ENCODE data around the gene BSCL2.

The BSCL2 gene

GRCh38 chr11:62727872-62728170 is 20.6 kb upstream of the BSCL2 start:
- TF ChIP-seq, protein P1, sequence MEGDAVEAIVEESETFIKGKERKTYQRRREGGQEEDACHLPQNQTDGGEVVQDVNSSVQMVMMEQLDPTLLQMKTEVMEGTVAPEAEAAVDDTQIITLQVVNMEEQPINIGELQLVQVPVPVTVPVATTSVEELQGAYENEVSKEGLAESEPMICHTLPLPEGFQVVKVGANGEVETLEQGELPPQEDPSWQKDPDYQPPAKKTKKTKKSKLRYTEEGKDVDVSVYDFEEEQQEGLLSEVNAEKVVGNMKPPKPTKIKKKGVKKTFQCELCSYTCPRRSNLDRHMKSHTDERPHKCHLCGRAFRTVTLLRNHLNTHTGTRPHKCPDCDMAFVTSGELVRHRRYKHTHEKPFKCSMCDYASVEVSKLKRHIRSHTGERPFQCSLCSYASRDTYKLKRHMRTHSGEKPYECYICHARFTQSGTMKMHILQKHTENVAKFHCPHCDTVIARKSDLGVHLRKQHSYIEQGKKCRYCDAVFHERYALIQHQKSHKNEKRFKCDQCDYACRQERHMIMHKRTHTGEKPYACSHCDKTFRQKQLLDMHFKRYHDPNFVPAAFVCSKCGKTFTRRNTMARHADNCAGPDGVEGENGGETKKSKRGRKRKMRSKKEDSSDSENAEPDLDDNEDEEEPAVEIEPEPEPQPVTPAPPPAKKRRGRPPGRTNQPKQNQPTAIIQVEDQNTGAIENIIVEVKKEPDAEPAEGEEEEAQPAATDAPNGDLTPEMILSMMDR (IDR thresholded peaks at IDR 0.05; ENCODE audit: low read depth, low read length): no peak
- no peak for TF ChIP-seq EZH2phosphoT487 (IDR thresholded peaks at IDR 0.05; ENCODE audit: low read depth)
- Histone ChIP-seq H3K9ac (ENCODE audit: low read length) (peak overlapping the region; percentile 99), H3K9me3 (ENCODE audit: insufficient read depth, low read length) (no peaks in the 10 kb centered on the region), H3K4me3 (ENCODE audit: low read length) (peak overlapping the region; percentile 91), H3K4me1 (ENCODE audit: low read length) (peaks cover 17% of the 10 kb centered on the region), H2AFZ (ENCODE audit: low read depth, low read length) (peak overlapping the region; percentile 95), H3K4me2 (ENCODE audit: low read length) (peak overlapping the region; percentile 87), H3K79me2 (ENCODE audit: low read length) (peaks cover 78% of the 10 kb centered on the region), H4K20me1 (ENCODE audit: insufficient read depth, low read length) (peaks cover 28% of the 10 kb centered on the region), H3K36me3 (replicated peaks; ENCODE audit: low read depth, low read length) (peaks cover 38% of the 10 kb centered on the region), H3K27ac (ENCODE audit: low read length) (peak overlapping the region; percentile 96), H3K27me3 (ENCODE audit: low read depth, low read length) (no peaks in the 10 kb centered on the region)

DNA sequence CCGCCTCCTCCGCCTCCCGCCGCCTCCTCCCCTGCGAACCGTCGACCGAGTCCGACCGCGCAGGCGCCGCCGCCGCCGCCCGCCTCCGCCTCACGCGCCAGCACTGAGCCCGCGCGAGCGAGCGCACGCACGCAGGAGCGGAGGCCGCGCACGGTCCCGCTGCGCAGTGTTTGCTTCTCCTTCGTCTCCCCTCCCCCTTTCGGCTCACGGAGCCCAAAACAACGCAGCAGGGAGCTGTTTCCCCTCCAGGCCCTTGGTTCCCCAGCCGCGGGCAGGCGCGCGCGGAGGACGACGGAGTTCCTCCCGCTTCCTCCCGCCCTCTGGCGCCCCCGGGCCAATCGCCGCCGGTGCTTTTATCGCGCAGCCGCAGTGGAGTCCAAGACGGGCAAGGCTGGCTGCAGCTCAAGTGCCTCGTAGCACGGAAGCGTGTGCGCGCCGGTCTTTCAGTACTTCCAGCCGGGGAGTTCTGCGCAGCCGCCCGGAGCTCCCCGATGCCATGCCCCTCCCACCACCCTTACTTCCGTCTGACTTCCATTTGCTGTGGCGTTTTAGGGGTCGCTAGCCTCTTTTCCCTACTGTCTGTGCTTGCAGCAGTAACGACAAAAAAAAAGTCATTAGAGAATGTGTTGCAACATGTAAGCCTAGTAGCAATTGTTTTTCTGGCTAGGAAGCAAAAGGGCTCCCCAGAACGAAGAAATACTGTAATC is 20.1 kb upstream of the BSCL2 start, which contains the start of gene HNRNPUL2:
Gene HNRNPUL2, minus strand, starts transcription at position 293 of the 707 bp plus-strand sequence. CDS start 301 bp downstream, outside the sequence.
- Histone ChIP-seq H3K4me2 (ENCODE audit: low read length) (peak within 1 kb of the TSS; percentile 91), H2AFZ (ENCODE audit: low read depth, low read length) (peak within 1 kb of the TSS; percentile 95), H4K20me1 (ENCODE audit: insufficient read depth, low read length) (peaks cover 28% of the 10 kb centered on the region), H3K36me3 (replicated peaks; ENCODE audit: low read depth, low read length) (peaks cover 43% of the 10 kb centered on the region), H3K4me3 (ENCODE audit: low read length) (peak within 1 kb of the TSS; percentile 91), H3K27ac (ENCODE audit: low read length) (peak within 1 kb of the TSS; percentile 96), H3K9ac (ENCODE audit: low read length) (peak within 1 kb of the TSS; percentile 99), H3K79me2 (ENCODE audit: low read length) (peaks cover 83% of the 10 kb centered on the region), H3K27me3 (ENCODE audit: low read depth, low read length) (no peaks in the 10 kb centered on the region), H3K9me3 (ENCODE audit: insufficient read depth, low read length) (no peaks in the 10 kb centered on the region), H3K4me1 (ENCODE audit: low read length) (peaks cover 17% of the 10 kb centered on the region)
- no peak for TF ChIP-seq EZH2phosphoT487 (IDR thresholded peaks at IDR 0.05; ENCODE audit: low read depth)
- TF ChIP-seq, protein P1 (IDR thresholded peaks at IDR 0.05; ENCODE audit: low read depth, low read length): no peak

GRCh38 chr11:62726915-62727164 is 19.6 kb upstream of the BSCL2 start:
- Histone ChIP-seq H3K4me2 (ENCODE audit: low read length) (peak overlapping the region; percentile 91), H3K79me2 (ENCODE audit: low read length) (peaks cover 84% of the 10 kb centered on the region), H3K36me3 (replicated peaks; ENCODE audit: low read depth, low read length) (peaks cover 48% of the 10 kb centered on the region), H3K4me1 (ENCODE audit: low read length) (peaks cover 17% of the 10 kb centered on the region), H2AFZ (ENCODE audit: low read depth, low read length) (no peak overlapping the region), H3K9me3 (ENCODE audit: insufficient read depth, low read length) (no peaks in the 10 kb centered on the region), H3K27ac (ENCODE audit: low read length) (peak overlapping the region; percentile 96), H3K27me3 (ENCODE audit: low read depth, low read length) (no peaks in the 10 kb centered on the region), H3K4me3 (ENCODE audit: low read length) (peak overlapping the region; percentile 91), H4K20me1 (ENCODE audit: insufficient read depth, low read length) (peaks cover 28% of the 10 kb centered on the region), H3K9ac (ENCODE audit: low read length) (peak overlapping the region; percentile 99)
- TF ChIP-seq EZH2phosphoT487 (IDR thresholded peaks at IDR 0.05; ENCODE audit: low read depth): no peak
- TF ChIP-seq, protein P1 (IDR thresholded peaks at IDR 0.05; ENCODE audit: low read depth, low read length): no peak

DNA sequence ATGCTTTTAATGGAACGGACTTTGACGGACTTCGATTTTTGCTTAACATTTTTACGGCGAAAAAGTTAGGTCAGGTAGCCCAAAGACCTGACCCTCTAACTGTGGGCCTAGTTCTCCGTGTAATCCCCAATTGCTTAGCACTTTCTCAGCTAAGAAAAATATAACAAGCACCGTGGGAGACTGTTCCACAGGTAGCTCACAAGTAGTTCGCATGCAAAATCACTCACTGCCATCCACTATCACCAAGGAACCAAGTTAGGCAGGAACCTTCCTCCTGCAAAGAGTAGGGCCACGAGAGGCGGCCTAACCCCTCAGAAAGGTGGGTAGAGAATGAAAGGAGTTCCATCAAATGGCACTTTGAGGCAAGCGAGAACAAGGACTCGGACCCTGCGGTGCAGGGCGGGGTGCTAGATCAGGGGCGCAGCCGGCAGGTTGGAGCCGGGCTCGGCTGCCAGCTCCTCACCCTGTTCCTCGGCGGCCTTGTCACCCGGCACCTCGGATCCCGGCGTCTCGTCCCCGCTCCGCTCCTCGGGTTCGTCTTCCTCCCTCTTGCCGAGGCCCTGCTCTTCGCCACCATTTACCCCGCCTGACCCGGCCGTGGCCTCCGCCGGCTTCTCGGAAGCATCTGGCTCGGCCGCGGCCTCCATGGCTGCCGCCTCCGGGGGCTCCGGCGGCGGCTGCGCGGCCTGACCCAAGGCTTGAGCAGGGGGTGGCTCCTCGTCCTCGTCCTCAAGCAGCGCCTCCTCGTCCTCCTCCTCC is 19.1 kb upstream of the BSCL2 start:
- Histone ChIP-seq H2AFZ (ENCODE audit: low read depth, low read length) (no peak overlapping the region), H3K27me3 (ENCODE audit: low read depth, low read length) (no peaks in the 10 kb centered on the region), H3K36me3 (replicated peaks; ENCODE audit: low read depth, low read length) (peaks cover 51% of the 10 kb centered on the region), H3K27ac (ENCODE audit: low read length) (peak overlapping the region; percentile 96), H3K9ac (ENCODE audit: low read length) (peak overlapping the region; percentile 99), H4K20me1 (ENCODE audit: insufficient read depth, low read length) (peaks cover 28% of the 10 kb centered on the region), H3K79me2 (ENCODE audit: low read length) (peaks cover 86% of the 10 kb centered on the region), H3K4me3 (ENCODE audit: low read length) (peak overlapping the region; percentile 91), H3K4me2 (ENCODE audit: low read length) (peak overlapping the region; percentile 91), H3K9me3 (ENCODE audit: insufficient read depth, low read length) (no peaks in the 10 kb centered on the region), H3K4me1 (ENCODE audit: low read length) (peaks cover 17% of the 10 kb centered on the region)
- TF ChIP-seq EZH2phosphoT487 (IDR thresholded peaks at IDR 0.05; ENCODE audit: low read depth): no peak
- TF ChIP-seq, protein P1 (IDR thresholded peaks at IDR 0.05; ENCODE audit: low read depth, low read length): no peak
